Tibial nerve (tissue), 4 donors: ENCODE data around the gene DNAH5.

Experiments
- CTCF ChIP-seq, 5 experiments: fragments of 200-600 bp in 3 of 5; fragments of 450-650 bp in 2 of 5; sonication (generic) in 3 of 5; IDR thresholded peaks; one replicate each; pipeline ENCODE4 v1.5.1; 2016 to 2019; ENCODE audit warnings: antibody characterized with exemption in 5 of 5, mild to moderate bottlenecking in 3 of 5, moderate library complexity in 2 of 5
- EP300 ChIP-seq, 2 donors: sonication (generic); formaldehyde crosslinking; IDR thresholded peaks; one replicate each; pipeline ENCODE4 v1.6.1; 2017; ENCODE audit warnings: antibody characterized with exemption in 2 of 2, mild to moderate bottlenecking in 1 of 2
- POLR2A ChIP-seq, 2 donors: fragments of 450-650 bp; IDR thresholded peaks; one replicate each; pipeline ENCODE4 v1.6.1; 2017; ENCODE audit warnings: antibody characterized with exemption in 2 of 2, mild to moderate bottlenecking in 2 of 2, moderate library complexity in 2 of 2

GRCh38 chr5:13783726-13784125 is 160.8 kb downstream of the DNAH5 start:
- TF ChIP-seq EP300 (IDR thresholded peaks at IDR 0.05) (no peak), CTCF (IDR thresholded peaks at IDR 0.05) (no peak), POLR2A (IDR thresholded peaks at IDR 0.05) (no peak)
